NCI-H526 treated with DMSO at 0.1 percent for 48 hours (cell line): Measurements from ENCODE around the gene RAB3D.

Source experiments
- DNase-seq: peaks from one replicate; lab custom pipeline; 2025; lab: John Stamatoyannopoulos, UW

RAB3D gene

GRCh38 chr19:11295180-11295579 is 44.3 kb downstream of the RAB3D start:
- no peak for DNase-seq

GRCh38 chr19:11293433-11294389 is 45.7 kb downstream of the RAB3D start:
- peak; percentile 48 for DNase-seq

GRCh38 chr19:11291991-11292390 is 47.5 kb downstream of the RAB3D start:
- DNase-seq = no peak

GRCh38 chr19:11291415-11291814 is 48.0 kb downstream of the RAB3D start:
- no peak for DNase-seq

- DNase-seq = no peak
These were observed 49.2 kb downstream of the RAB3D start for GRCh38 chr19:11290256-11290655.

- no peak for DNase-seq
These were observed 51.1 kb downstream of the RAB3D start for GRCh38 chr19:11288349-11288748.

GRCh38 chr19:11286312-11286974 is 53.0 kb downstream of the RAB3D start:
- DNase-seq = no peak

- DNase-seq = no peak
These were observed 54.9 kb downstream of the RAB3D start for GRCh38 chr19:11284515-11284914.

- DNase-seq = no peak
These were observed 58.0 kb downstream of the RAB3D start for GRCh38 chr19:11281356-11282049.

- no peak for DNase-seq
These were observed 59.8 kb downstream of the RAB3D start for GRCh38 chr19:11279505-11280236.

- no peak for DNase-seq
These were observed 60.8 kb downstream of the RAB3D start for GRCh38 chr19:11278670-11279069.

- DNase-seq = no peak
These were observed 64.8 kb downstream of the RAB3D start for GRCh38 chr19:11274533-11275086.

GRCh38 chr19:11273989-11274388 is 65.5 kb downstream of the RAB3D start:
- no peak for DNase-seq

- no peak for DNase-seq
These were observed 66.2 kb downstream of the RAB3D start for GRCh38 chr19:11273296-11273695.
